HepG2 (cell line): ENCODE results near the gene RBBP5. TPM values are rescaled to one million over a fixed set of nuclear protein-coding genes. Genes with fewer than 3 reads are reported as not detected.

Source experiments
- ATAC-seq: fragments of 200-7000 bp; cut with Tn5 transposase; 3 replicates; pipeline ENCODE4 v1.9.1; 2020; ENCODE audit warnings: mild to moderate bottlenecking, moderate library complexity
- BruUV-seq: library from RNA; stranded (reverse); fragments of 400-500 nt; replicated peaks from 2 replicates; lab custom pipeline; 2021; lab: Mats Ljungman, UMichigan
- CTCF ChIA-PET: fragments of 300-600 bp; formaldehyde crosslinking; extraction: SDS; loops from one replicate; lab custom pipeline; 2021; ENCODE audit warnings: low total read pairs, inconsistent platforms, low intra/inter-chr PET ratio; lab: Yijun Ruan, JAX
- POLR2A ChIA-PET: fragments of 350-600 bp; sonication (Branson Sonifier 250); formaldehyde crosslinking; loops from one replicate; lab custom pipeline; 2020; ENCODE audit warnings: antibody characterized with exemption, inconsistent platforms; lab: Yijun Ruan, JAX
- DNase-seq: peaks from one replicate; pipeline ENCODE4 v3.0.0-alpha.2; 2015; ENCODE audit warnings: low spot score
- FAIRE-seq: peaks from 3 replicates; lab custom pipeline; 2011; peaks lifted over from hg19 to GRCh38; lab: Jason Lieb, UNC
- H2AFZ ChIP-seq: one replicate; pipeline ENCODE4 v1.6.1; 2011; ENCODE audit warnings: low read length, inconsistent platforms
- H3K27ac ChIP-seq: fragments of 300-600 bp; 3 replicates; pipeline ENCODE4 v1.8.0; 2011; ENCODE audit warnings: mixed run types, mild to moderate bottlenecking, mixed read lengths, low read length, inconsistent platforms; ENCODE audit not compliant: insufficient read depth; ENCODE audit errors: extremely low read length
- H3K27me3 ChIP-seq, 2 experiments: fragments of 200-600 bp in 1 of 2; 2 replicates in 1 of 2; 3 replicates in 1 of 2; pipeline versions ENCODE4 v1.6.0 to v1.8.0; 2011; ENCODE audit warnings: low read length in 2 of 2, mild to moderate bottlenecking in 2 of 2, moderate library complexity in 2 of 2, inconsistent platforms in 1 of 2; ENCODE audit not compliant: insufficient read depth in 2 of 2, control insufficient read depth in 1 of 2
- H3K36me3 ChIP-seq, 2 experiments: fragments of 200-600 bp in 1 of 2; replicated peaks in 1 of 2; 2 replicates in 1 of 2; 3 replicates in 1 of 2; pipeline versions ENCODE4 v1.5.1 to v1.8.0; 2011; ENCODE audit warnings: low read length in 2 of 2, inconsistent platforms in 1 of 2; ENCODE audit not compliant: insufficient read depth in 2 of 2, control insufficient read depth in 1 of 2
- H3K4me1 ChIP-seq: 2 replicates; pipeline ENCODE4 v1.5.1; 2012; ENCODE audit warnings: low read length, inconsistent platforms; ENCODE audit not compliant: insufficient read depth
- H3K4me2 ChIP-seq: 2 replicates; pipeline ENCODE4 v1.6.0; 2011; ENCODE audit warnings: low read depth, low read length, inconsistent platforms
- H3K4me3 ChIP-seq, 3 experiments: fragments of 200-600 bp in 1 of 3; sonication (generic), shearing (Covaris generic) in 1 of 3; replicated peaks in 1 of 3; 2 replicates each; pipeline ENCODE4 v1.5.1; 2011 to 2016; ENCODE audit warnings: low read length in 3 of 3, inconsistent platforms in 2 of 3, low read depth in 2 of 3, mild to moderate bottlenecking in 2 of 3, control low read depth in 1 of 3, mixed read lengths in 1 of 3; ENCODE audit not compliant: insufficient read depth in 1 of 3
- H3K79me2 ChIP-seq: one replicate; pipeline ENCODE4 v1.6.1; 2011; ENCODE audit warnings: low read length, inconsistent platforms; ENCODE audit not compliant: insufficient read depth
- H3K9ac ChIP-seq: 2 replicates; pipeline ENCODE4 v1.6.0; 2011; ENCODE audit warnings: mild to moderate bottlenecking, low read depth, low read length, inconsistent platforms; ENCODE audit not compliant: insufficient read depth
- H3K9me3 ChIP-seq: 2 replicates; pipeline ENCODE4 v1.5.1; 2012; ENCODE audit warnings: mild to moderate bottlenecking, low read length
- H4K20me1 ChIP-seq: 2 replicates; pipeline ENCODE4 v1.6.0; 2011; ENCODE audit warnings: inconsistent platforms, mild to moderate bottlenecking, low read length, moderate library complexity; ENCODE audit not compliant: insufficient read depth
- IRX3 ChIP-seq: sonication (generic); formaldehyde crosslinking; IDR thresholded peaks from 2 replicates; pipeline ENCODE4 v1.8.1; 2023; ENCODE audit warnings: mild to moderate bottlenecking, low read depth, missing genetic modification reagents, borderline replicate concordance
- NR2F6 ChIP-seq, 2 experiments: IDR thresholded peaks; 2 replicates each; pipeline ENCODE4 v1.6.1; 2016; ENCODE audit warnings: antibody characterized with exemption in 1 of 2, mild to moderate bottlenecking in 1 of 2
- PREB ChIP-seq: sonication (generic); formaldehyde crosslinking; IDR thresholded peaks from 2 replicates; pipeline ENCODE4 v1.4.0; 2020; ENCODE audit warnings: missing genetic modification reagents
- PRMT3 ChIP-seq: sonication (generic); formaldehyde crosslinking; IDR thresholded peaks from 2 replicates; pipeline ENCODE4 v1.8.1; 2022; ENCODE audit warnings: low read depth, mild to moderate bottlenecking, moderate library complexity, missing genetic modification reagents, borderline replicate concordance
- SMARCC2 ChIP-seq: fragments of 450-650 bp; IDR thresholded peaks from 2 replicates; pipeline ENCODE4 v1.6.1; 2017; ENCODE audit warnings: antibody characterized with exemption, mild to moderate bottlenecking
- SYNCRIP ChIP-seq: fragments of 200-400 bp; formaldehyde crosslinking; IDR thresholded peaks from 2 replicates; pipeline ENCODE4 v1.6.1; 2018; ENCODE audit warnings: mild to moderate bottlenecking, low read depth, low read length; ENCODE audit not compliant: insufficient read depth
- ZNF207 ChIP-seq: fragments of 450-650 bp; IDR thresholded peaks from 2 replicates; pipeline ENCODE4 v1.6.1; 2016; ENCODE audit warnings: antibody characterized with exemption, borderline replicate concordance
- WGBS: methylation state at CpG from one replicate; pipeline ENCODE4 v1.1.6; 2017; ENCODE audit warnings: low lambda C conversion rate; 5-methylcytosine and 5-hydroxymethylcytosine counted together
- in situ Hi-C: cut with HindIII; loops from 2 replicates; pipeline ENCODE4 v1.10.0; 2017; ENCODE audit warnings: low pct_unique_long_range_greater_than_20kb; ENCODE audit not compliant: extremely low pct_ligation_motif_present
- intact Hi-C: fragments of 100-400 bp; cut with micrococcal nuclease; formaldehyde crosslinking; loops from one replicate; pipeline ENCODE4 v1.10.0; 2022; ENCODE audit not compliant: unreplicated experiment
- polyA plus RNA-seq, 8 experiments: library from polyadenylated mRNA; depleted of rRNA in 3 of 8; stranded (reverse) in 7 of 8; unstranded in 1 of 8; fragments of >200 nt; fragmentation: Illumina TruSeq in 4 of 8; extraction: Trizol in 4 of 8; gene quantifications; 2 replicates each; pipeline versions ENCODE4 v1.2.1 to v1.2.3, GENCODE V29; 2011 to 2016; ENCODE audit warnings: low read depth in 4 of 8, missing spikeins in 1 of 8, mixed read lengths in 1 of 8; ENCODE audit not compliant: insufficient read depth in 1 of 8
- total RNA-seq, 5 experiments: library from RNA; depleted of rRNA; stranded (reverse); fragments of >200 nt; fragmentation: Illumina TruSeq; extraction: Trizol; gene quantifications; 2 replicates each; pipeline ENCODE4 v1.2.3, GENCODE V29; 2016; ENCODE audit warnings: low read depth in 1 of 5
- TF ChIP-seq, protein P1 (sequence below): sonication (generic); formaldehyde crosslinking; IDR thresholded peaks from 2 replicates; pipeline ENCODE4 v1.4.0; 2020; ENCODE audit warnings: missing genetic modification reagents

Gene RBBP5
- total and polyA plus RNA-seq, 2 of the 13 experiments (the other 11 are each of a cell fraction or from before 2014, with no cell fraction given) = 6.6 to 17.1 TPM

DNA sequence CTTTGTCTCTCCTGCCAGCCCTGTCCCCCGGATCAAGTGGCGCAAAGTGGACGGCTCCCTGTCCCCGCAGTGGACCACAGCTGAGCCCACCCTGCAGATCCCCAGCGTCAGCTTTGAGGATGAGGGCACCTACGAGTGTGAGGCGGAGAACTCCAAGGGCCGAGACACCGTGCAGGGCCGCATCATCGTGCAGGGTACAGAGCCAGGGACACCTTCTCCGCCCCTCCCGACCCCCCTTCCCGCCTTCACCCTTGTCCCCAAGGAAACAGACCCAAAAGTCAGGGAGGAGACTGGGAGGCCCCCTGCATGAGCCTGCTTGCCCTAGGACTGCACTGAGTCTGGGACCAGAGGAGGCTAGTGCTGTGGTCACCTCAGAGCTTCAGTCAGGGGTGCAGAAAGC lies 60.6 kb downstream of the RBBP5 start:
- Histone ChIP-seq H3K4me3 (no peak overlapping the region), H3K4me2 (no peak overlapping the region), H2AFZ (no peak overlapping the region), H3K27ac (no peak overlapping the region), H4K20me1 (no peaks in the 10 kb centered on the region), H3K79me2 (no peaks in the 10 kb centered on the region), H3K36me3 (no peaks in the 10 kb centered on the region), H3K27me3 (peaks cover 1 to 47% of the 10 kb centered on the region in 2 experiments; a peak in 3 of 5 replicates), H3K9ac (no peak overlapping the region), H3K4me1 (no peaks in the 10 kb centered on the region), H3K9me3 (no peaks in the 10 kb centered on the region)
- intact Hi-C loops (loop anchor here (1.0 to 2.0 kb wide), 2 partner anchors 72 to 196 kb away; no protein-coding TSS in a partner anchor), in situ Hi-C loops (loop anchor here (5.0 to 10.0 kb wide), 2 partner anchors 84 to 194 kb away; no protein-coding TSS in a partner anchor)
- peak; percentile 28 for ATAC-seq
- BruUV-seq = no TSS peak
- TF ChIP-seq NR2F6 (IDR thresholded peaks at IDR 0.05) (no peak), NR2F6 (CRISPR knock-in tag; IDR thresholded peaks at IDR 0.05) (no peak), IRX3 (CRISPR knock-in tag) (no peak), ZNF207 (no peak), SYNCRIP (no peak), SMARCC2 (no peak)
- DNase-seq = no peak
- 33% methylated on average over 9 of the region's 14 CpGs for WGBS
- ChIA-PET CTCF (interaction anchor here (1.0 to 4.2 kb wide), 3 partner anchors 72 to 85 kb away, joined by 3 to 41 read pairs (median 14); no protein-coding TSS in a partner anchor), POLR2A (no interaction called here)
- no peak for FAIRE-seq

- ChIA-PET CTCF (interaction anchor here (2.3 to 4.2 kb wide), 2 partner anchors 72 to 85 kb away, joined by 14 to 41 read pairs; no protein-coding TSS in a partner anchor), POLR2A (no interaction called here)
- Histone ChIP-seq H4K20me1 (no peaks in the 10 kb centered on the region), H3K27ac (no peak overlapping the region), H3K9me3 (no peaks in the 10 kb centered on the region), H3K27me3 (peaks cover 1 to 47% of the 10 kb centered on the region in 2 experiments; a peak in 3 of 5 replicates), H2AFZ (no peak overlapping the region), H3K79me2 (no peaks in the 10 kb centered on the region), H3K36me3 (no peaks in the 10 kb centered on the region), H3K4me1 (no peaks in the 10 kb centered on the region), H3K9ac (no peak overlapping the region), H3K4me3 (no peak overlapping the region), H3K4me2 (no peak overlapping the region)
- DNase-seq = no peak
- intact Hi-C loops = loop anchor here (1.0 to 2.0 kb wide), 2 partner anchors 71 to 196 kb away; no protein-coding TSS in a partner anchor
- TF ChIP-seq PRMT3 (no peak), PREB (no peak)
- TF ChIP-seq, protein P1, sequence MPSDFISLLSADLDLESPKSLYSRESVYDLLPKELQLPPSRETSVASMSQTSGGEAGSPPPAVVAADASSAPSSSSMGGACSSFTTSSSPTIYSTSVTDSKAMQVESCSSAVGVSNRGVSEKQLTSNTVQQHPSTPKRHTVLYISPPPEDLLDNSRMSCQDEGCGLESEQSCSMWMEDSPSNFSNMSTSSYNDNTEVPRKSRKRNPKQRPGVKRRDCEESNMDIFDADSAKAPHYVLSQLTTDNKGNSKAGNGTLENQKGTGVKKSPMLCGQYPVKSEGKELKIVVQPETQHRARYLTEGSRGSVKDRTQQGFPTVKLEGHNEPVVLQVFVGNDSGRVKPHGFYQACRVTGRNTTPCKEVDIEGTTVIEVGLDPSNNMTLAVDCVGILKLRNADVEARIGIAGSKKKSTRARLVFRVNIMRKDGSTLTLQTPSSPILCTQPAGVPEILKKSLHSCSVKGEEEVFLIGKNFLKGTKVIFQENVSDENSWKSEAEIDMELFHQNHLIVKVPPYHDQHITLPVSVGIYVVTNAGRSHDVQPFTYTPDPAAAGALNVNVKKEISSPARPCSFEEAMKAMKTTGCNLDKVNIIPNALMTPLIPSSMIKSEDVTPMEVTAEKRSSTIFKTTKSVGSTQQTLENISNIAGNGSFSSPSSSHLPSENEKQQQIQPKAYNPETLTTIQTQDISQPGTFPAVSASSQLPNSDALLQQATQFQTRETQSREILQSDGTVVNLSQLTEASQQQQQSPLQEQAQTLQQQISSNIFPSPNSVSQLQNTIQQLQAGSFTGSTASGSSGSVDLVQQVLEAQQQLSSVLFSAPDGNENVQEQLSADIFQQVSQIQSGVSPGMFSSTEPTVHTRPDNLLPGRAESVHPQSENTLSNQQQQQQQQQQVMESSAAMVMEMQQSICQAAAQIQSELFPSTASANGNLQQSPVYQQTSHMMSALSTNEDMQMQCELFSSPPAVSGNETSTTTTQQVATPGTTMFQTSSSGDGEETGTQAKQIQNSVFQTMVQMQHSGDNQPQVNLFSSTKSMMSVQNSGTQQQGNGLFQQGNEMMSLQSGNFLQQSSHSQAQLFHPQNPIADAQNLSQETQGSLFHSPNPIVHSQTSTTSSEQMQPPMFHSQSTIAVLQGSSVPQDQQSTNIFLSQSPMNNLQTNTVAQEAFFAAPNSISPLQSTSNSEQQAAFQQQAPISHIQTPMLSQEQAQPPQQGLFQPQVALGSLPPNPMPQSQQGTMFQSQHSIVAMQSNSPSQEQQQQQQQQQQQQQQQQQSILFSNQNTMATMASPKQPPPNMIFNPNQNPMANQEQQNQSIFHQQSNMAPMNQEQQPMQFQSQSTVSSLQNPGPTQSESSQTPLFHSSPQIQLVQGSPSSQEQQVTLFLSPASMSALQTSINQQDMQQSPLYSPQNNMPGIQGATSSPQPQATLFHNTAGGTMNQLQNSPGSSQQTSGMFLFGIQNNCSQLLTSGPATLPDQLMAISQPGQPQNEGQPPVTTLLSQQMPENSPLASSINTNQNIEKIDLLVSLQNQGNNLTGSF (CRISPR knock-in tag) = no peak
- no peak for FAIRE-seq
- WGBS = 43% methylated on average over 3 of the region's 10 CpGs
- no peak for ATAC-seq
- no TSS peak for BruUV-seq
- in situ Hi-C loops = loop anchor here (5.0 to 10.0 kb wide), 2 partner anchors 83 to 194 kb away; no protein-coding TSS in a partner anchor
Measured at GRCh38 chr1:205060746-205061145, 61.0 kb downstream of the RBBP5 start.
